Body of pancreas (tissue), 4 donors: Measurements from ENCODE around the gene SMO. TPM values are rescaled to one million over a fixed set of nuclear protein-coding genes. Genes with fewer than 3 reads are reported as not detected.
"Not testable (repeated sequence)": the region's sequence is repeated elsewhere in the genome, so short reads cannot be mapped to it uniquely, and the experiment has no call there.

Experiments used
- ATAC-seq: fragments of 150-250 bp; one replicate; pipeline ENCODE4 v1.9.1; 2016
- DNase-seq, 4 donors: peaks; one replicate each; pipeline ENCODE4 v3.0.0-alpha.2; 2019
- H3K27ac ChIP-seq, 4 donors: fragments of 200-600 bp; sonication (generic); 1 replicate in 3 of 4; 2 replicates in 1 of 4; pipeline versions ENCODE4 v1.5.1 to v1.6.1; 2016 to 2019; ENCODE audit warnings: mild to moderate bottlenecking in 1 of 4, mixed read lengths in 1 of 4, moderate library complexity in 1 of 4
- H3K27me3 ChIP-seq, 2 donors: fragments of 200-600 bp; sonication (generic); one replicate each; pipeline ENCODE4 v1.6.0; 2016; ENCODE audit warnings: mild to moderate bottlenecking in 1 of 2
- H3K36me3 ChIP-seq, 2 donors: fragments of 200-600 bp; sonication (generic); replicated peaks in 1 of 2; 2 replicates each; pipeline ENCODE4 v1.5.1; 2016; ENCODE audit warnings: low read depth in 2 of 2; ENCODE audit not compliant: insufficient read depth in 1 of 2
- H3K4me1 ChIP-seq: fragments of 200-600 bp; sonication (generic); one replicate; pipeline ENCODE4 v1.6.0; 2016
- H3K4me3 ChIP-seq, 2 donors: fragments of 200-600 bp; sonication (generic); 1 replicate in 1 of 2; 2 replicates in 1 of 2; pipeline ENCODE4 v1.5.1; 2016 to 2019
- H3K9me3 ChIP-seq, 3 donors: fragments of 200-600 bp; sonication (generic); 1 replicate in 2 of 3; 2 replicates in 1 of 3; pipeline ENCODE4 v1.5.1; 2016
- POLR2A ChIP-seq, 3 donors: fragments of 450-650 bp; IDR thresholded peaks; one replicate each; pipeline ENCODE4 v1.6.1; 2016; ENCODE audit warnings: antibody characterized with exemption in 3 of 3, mild to moderate bottlenecking in 2 of 3
- WGBS, 2 donors: methylation state at CpG; one replicate each; pipeline ENCODE4 v1.1.5; 2017; 5-methylcytosine and 5-hydroxymethylcytosine counted together
- intact Hi-C: fragments of 100-400 bp; cut with DNase I; formaldehyde crosslinking; loops from one replicate; pipeline ENCODE4 v1.15.1; 2023
- total RNA-seq, 2 donors: library from RNA; depleted of rRNA; stranded (reverse); fragments of >200 nt; gene quantifications; one replicate each; pipeline ENCODE4 v1.1.0, GENCODE V29; 2016
- TF ChIP-seq, protein P1 (sequence below), 7 experiments: fragments of 450-650 bp in 4 of 7; fragments of 200-600 bp in 3 of 7; sonication (generic) in 3 of 7; IDR thresholded peaks; one replicate each; pipeline ENCODE4 v1.5.1; 2016 to 2019; ENCODE audit warnings: antibody characterized with exemption in 7 of 7

SMO gene
- total RNA-seq, 2 donors from 2014 or later: 6.5 to 12.2 TPM

DNA sequence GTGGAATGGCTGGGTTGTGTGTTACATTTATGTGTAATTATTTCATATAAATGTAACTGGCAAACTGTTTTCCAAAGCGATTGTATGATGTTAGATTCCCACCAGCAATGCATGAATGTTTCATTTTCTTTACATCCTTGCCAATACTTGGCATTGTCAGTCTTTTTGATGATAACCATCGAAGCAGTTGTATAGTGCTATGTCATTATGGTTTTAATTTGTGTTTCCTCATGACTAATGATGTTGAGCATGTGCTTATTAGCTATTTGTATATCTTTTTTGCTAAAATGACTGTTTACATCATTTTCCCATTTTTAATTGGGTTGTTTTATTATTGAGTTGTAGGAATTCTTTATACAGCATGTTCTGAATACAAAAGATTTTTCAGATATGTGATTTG lies 58.7 kb downstream of the SMO start:
- H3K4me1 ChIP-seq: no peaks in the 10 kb centered on the region
- intact Hi-C loops: no loop called here
- H3K9me3 ChIP-seq: no peaks in the 10 kb centered on the region
- no peaks in the 10 kb centered on the region for H3K27me3 ChIP-seq
- WGBS, 2 donors: 65 to 69% methylated on average over 2 of the region's 2 CpGs
- H3K4me3 ChIP-seq: no peak overlapping the region
- DNase-seq (no peak), ATAC-seq (no peak)
- no peaks in the 10 kb centered on the region for H3K36me3 ChIP-seq
- TF ChIP-seq POLR2A (IDR thresholded peaks at IDR 0.05): no peak
- TF ChIP-seq, protein P1, sequence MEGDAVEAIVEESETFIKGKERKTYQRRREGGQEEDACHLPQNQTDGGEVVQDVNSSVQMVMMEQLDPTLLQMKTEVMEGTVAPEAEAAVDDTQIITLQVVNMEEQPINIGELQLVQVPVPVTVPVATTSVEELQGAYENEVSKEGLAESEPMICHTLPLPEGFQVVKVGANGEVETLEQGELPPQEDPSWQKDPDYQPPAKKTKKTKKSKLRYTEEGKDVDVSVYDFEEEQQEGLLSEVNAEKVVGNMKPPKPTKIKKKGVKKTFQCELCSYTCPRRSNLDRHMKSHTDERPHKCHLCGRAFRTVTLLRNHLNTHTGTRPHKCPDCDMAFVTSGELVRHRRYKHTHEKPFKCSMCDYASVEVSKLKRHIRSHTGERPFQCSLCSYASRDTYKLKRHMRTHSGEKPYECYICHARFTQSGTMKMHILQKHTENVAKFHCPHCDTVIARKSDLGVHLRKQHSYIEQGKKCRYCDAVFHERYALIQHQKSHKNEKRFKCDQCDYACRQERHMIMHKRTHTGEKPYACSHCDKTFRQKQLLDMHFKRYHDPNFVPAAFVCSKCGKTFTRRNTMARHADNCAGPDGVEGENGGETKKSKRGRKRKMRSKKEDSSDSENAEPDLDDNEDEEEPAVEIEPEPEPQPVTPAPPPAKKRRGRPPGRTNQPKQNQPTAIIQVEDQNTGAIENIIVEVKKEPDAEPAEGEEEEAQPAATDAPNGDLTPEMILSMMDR (IDR thresholded peaks at IDR 0.05): no peak
- H3K27ac ChIP-seq: no peak overlapping the region

DNA sequence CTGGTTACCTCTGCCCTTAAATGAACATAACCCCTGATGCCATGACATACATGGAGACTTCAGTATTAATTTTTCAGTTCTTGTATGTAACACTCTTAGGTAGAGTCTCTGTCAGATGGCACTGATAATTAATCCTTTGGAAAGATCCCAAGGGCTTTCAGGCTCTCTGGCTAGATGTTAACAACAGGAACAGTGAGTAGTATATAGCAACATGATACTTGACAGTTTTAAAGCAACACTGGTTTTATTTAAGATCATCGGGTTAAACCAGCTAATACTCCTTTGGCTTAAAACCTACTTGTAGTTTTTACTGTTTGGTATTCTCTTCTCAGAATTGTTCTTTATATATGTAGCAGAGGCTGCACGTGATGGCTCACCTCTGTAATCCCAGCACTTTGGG lies 63.7 kb downstream of the SMO start:
- Histone ChIP-seq H3K9me3 (no peaks in the 10 kb centered on the region), H3K4me3 (no peak overlapping the region), H3K27ac (no peak overlapping the region), H3K36me3 (no peaks in the 10 kb centered on the region), H3K4me1 (peaks cover 5% of the 10 kb centered on the region), H3K27me3 (no peaks in the 10 kb centered on the region)
- 74 to 80% methylated on average over 2 of the region's 2 CpGs for WGBS, 2 donors
- intact Hi-C loops: no loop called here
- TF ChIP-seq, protein P1 (IDR thresholded peaks at IDR 0.05): no peak
- no peak for TF ChIP-seq POLR2A (IDR thresholded peaks at IDR 0.05)
- no peak for ATAC-seq
- no peak for DNase-seq

DNA sequence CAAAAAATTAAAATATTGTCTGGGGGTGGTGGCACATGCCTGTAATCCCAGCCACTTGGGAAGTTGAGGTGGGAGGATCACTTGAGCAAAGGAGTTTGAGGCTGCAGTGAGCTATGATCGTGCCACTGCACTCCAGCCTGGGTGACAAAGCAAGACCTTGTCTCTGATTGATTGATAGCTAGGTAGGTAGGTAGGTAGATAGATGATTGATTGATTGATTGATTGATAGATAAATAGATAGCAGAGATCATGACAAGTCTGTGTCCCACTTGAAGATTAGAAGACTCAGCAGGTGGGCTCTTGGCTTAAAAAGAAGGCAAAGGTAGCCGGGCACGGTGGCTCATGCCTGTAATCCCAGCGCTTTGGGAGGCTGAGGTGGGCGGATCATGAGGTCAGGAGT lies 64.2 kb downstream of the SMO start:
- intact Hi-C loops: not testable (repeated sequence)

DNA sequence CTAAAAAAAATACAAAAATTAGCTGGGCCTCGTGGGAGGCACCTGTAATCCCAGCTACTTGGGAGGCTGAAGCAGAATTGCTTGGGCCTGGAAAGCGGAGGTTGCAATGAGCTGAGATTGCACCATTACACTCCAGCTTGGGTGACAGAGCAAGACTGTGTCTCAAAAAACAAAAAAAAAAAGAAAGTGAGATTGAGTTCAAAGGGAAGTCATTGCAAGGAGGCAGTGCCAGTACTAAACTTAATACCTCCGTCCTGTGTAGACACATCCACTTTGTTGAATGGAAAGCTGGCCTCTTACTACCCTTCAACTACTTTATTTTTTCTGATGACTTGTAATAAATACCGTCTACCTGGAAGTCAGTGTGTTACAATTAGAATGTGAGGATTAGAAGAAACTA lies 67.4 kb downstream of the SMO start:
- H3K9me3 ChIP-seq: no peaks in the 10 kb centered on the region
- H3K36me3 ChIP-seq: no peaks in the 10 kb centered on the region
- no peak for TF ChIP-seq POLR2A (IDR thresholded peaks at IDR 0.05)
- TF ChIP-seq, protein P1 (IDR thresholded peaks at IDR 0.05): no peak
- H3K4me1 ChIP-seq: peaks cover 5% of the 10 kb centered on the region
- ATAC-seq: no peak
- 88 to 92% methylated on average over 4 of the region's 4 CpGs for WGBS, 2 donors
- no peaks in the 10 kb centered on the region for H3K27me3 ChIP-seq
- DNase-seq: no peak
- no peak overlapping the region for H3K4me3 ChIP-seq
- H3K27ac ChIP-seq: no peak overlapping the region
- intact Hi-C loops: no loop called here

More for the DNA sequence above, 64.2 kb downstream of the SMO start:
- ATAC-seq, H3K27me3 ChIP-seq, H3K4me3 ChIP-seq, H3K36me3 ChIP-seq, H3K27ac ChIP-seq, H3K9me3 ChIP-seq, H3K4me1 ChIP-seq, DNase-seq: not testable (repeated sequence)
- WGBS, 2 donors: 94 to 95% methylated on average over 5 of the region's 5 CpGs

DNA sequence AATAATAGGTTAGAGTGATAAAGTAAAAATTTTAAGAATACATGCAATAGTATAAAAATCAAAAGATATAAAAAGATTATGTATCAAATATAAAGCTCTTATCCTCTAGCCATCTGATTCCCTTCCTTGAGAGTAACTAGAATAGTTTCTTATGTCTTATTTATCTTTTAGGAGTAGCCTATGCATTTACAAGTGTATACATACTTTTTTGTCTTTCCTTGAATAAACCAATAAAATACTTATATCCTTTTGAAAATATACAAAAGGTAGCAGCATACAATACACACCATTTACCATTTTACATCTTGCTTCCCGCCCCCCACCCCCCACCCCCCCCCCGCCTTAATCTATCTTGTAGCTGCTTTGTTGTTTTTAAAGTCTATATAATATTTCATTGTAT lies 67.8 kb downstream of the SMO start:
- no peak for DNase-seq
- TF ChIP-seq, protein P1 (IDR thresholded peaks at IDR 0.05): no peak
- TF ChIP-seq POLR2A (IDR thresholded peaks at IDR 0.05): no peak
- Histone ChIP-seq H3K4me3 (no peak overlapping the region), H3K9me3 (no peaks in the 10 kb centered on the region), H3K4me1 (peaks cover 5% of the 10 kb centered on the region), H3K27ac (no peak overlapping the region), H3K27me3 (no peaks in the 10 kb centered on the region), H3K36me3 (peaks cover 0 to 2% of the 10 kb centered on the region in 2 donors)
- intact Hi-C loops: no loop called here
- ATAC-seq: no peak
- WGBS, 2 donors: 95 to 98% methylated on average over 2 of the region's 2 CpGs
